Tongue (tissue), 2 donors: ENCODE measurements around the gene OR6P1. TPM values are rescaled to one million over a fixed set of nuclear protein-coding genes. Genes with fewer than 3 reads are reported as not detected.

Source experiments
- DNase-seq: peaks from one replicate; pipeline ENCODE4 v3.0.0-alpha.2; 2015
- total RNA-seq: library from RNA; depleted of rRNA; stranded (reverse); fragments of >200 nt; gene quantifications from one replicate; pipeline ENCODE4 v1.2.3, GENCODE V29; 2014

OR6P1 gene, protein sequence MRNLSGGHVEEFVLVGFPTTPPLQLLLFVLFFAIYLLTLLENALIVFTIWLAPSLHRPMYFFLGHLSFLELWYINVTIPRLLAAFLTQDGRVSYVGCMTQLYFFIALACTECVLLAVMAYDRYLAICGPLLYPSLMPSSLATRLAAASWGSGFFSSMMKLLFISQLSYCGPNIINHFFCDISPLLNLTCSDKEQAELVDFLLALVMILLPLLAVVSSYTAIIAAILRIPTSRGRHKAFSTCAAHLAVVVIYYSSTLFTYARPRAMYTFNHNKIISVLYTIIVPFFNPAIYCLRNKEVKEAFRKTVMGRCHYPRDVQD
- total RNA-seq, result not detected

DNA sequence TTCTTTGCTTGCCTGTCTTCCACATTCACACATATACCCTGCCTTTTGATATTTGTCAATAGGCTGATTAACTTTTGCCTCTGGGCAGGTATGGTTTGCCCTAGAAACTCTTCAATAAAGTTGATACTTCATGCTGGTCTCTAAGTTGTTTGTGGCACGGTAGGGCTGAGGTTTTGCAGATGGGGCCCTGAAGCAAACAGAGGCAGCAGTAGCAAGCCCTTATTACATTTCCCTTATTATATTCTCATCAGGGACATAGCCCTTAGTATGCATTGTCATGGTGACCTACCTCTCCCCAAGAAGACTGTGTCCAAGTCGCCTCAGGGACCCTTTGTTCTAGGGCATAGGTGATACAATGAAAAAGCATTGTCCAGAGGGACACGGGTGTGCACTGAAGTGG, at the start of gene OR6P1:
OR6P1 (minus strand) TSS at position 101 of the 400 bp plus-strand sequence. CDS start 6,976 bp downstream, outside the sequence.
- DNase-seq, result no peak

DNA sequence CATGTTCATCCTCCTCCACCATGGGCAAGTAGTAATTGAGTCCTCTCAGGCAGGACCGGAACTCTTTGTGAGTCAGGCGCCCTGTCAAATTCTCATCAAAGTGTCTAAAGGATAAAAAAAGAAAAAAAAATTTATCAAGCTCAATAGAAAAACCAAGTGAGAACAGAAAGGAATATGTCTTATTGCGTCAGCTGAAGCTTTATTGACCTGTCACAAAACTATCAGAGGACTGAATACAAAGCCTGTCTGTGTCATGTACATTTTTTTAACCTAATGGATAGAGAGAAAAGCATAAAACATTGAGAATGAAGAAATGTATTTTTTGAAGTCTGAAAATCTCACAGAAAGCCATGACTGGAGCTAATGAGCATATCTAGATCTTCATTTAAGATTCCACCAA, 43.4 kb upstream of the OR6P1 start:
- DNase-seq, result no peak

DNA sequence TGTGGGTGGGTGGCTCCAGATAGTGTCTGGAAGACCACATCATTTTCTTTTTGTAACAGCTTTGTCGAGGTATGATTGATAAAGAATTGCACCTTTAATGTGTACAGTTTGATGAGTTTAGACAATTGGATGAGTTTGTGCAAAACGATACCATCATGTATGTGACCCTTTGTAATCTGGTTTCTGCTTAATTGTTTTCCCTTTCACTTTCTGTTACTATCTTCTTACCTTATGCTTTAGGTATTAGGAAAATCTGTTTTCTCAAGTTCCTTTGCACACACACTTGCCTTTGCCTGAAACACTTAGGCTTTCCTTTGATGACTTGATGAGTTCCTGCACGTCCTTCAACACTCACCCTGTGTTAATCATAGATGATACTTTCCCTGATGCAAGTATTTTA, 41.5 kb upstream of the OR6P1 start:
- no peak for DNase-seq

DNA sequence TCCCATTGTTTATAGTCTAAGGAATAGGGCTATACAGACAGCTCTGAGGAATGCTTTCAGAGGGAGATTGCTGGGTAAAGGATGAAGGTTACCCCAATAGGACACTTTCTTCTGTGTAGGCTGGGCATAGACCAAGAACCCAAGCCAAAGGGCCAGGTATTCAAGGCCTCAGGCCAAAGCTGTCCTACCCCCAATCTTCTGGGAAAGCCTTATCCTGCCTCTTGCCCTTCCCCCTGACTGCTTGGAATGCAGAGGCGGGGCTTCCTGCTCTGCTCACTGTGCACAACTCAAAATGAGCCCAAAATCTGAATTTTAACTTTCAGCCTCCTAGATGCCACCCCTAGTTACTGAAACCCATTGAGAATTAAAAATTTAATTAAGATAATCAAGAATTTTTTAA, 36.9 kb upstream of the OR6P1 start:
- no peak for DNase-seq

DNA sequence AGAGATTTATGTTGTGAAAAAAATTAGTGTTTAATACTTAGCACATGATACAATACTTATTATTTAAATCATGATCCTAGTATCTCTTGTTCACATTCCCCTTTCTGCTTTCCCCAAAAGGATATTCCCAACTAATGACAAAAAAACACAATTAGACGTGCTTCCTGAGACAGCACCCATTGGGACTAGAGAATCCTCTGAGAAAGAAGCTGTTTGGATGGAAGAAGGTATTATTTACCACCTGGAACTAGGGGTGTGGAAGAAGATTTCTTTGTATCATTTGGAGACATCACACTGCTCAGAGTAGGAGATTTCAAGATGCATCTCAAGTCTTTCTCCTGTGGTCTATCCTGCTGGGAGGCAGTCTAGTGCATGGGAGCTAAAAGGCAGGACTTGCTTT, 34.6 kb upstream of the OR6P1 start, which contains the start of gene OR10Z1:
OR10Z1 (plus strand) TSS at position 301 of the 400 bp plus-strand sequence. CDS start 1,171 bp downstream, outside the sequence.
- DNase-seq, result no peak

DNA sequence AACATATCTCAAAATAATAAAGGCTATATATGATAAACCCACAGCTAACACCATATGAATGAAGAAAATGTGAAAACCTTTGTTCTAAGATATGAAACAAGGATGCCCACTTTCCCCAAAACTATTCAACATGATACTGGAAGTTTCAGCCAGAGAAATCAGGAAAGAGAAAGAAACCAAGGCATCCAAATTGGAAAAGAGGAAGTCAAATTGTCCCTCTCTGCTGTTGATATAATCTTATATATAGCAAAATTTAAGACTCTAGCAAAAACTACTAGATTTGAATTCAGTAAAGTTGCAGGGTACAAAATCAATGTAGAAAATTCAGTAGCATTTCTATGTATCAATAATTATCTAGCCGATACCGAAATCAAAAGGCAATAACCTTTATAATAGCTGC, 30.4 kb upstream of the OR6P1 start:
- no peak for DNase-seq

DNA sequence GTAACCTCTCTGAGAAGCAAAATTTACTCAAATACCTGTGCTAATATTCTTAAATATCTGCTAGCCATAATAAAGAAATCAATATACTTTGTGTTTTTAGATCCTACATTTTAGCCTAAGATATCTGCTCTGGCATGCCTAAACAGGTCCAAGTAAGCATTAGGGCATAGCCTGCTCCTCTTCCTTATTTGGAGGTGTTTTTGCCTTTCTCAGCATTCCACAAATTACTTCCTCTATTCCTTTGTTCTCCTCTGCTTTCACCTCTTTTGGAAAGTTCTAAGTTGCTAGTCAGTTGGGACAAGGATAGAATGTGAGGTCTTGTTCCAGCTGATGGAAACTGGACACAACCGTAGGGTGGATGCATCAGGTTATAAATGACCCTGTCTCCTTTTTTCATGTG, 16.6 kb upstream of the OR6P1 start:
- DNase-seq, result no peak

DNA sequence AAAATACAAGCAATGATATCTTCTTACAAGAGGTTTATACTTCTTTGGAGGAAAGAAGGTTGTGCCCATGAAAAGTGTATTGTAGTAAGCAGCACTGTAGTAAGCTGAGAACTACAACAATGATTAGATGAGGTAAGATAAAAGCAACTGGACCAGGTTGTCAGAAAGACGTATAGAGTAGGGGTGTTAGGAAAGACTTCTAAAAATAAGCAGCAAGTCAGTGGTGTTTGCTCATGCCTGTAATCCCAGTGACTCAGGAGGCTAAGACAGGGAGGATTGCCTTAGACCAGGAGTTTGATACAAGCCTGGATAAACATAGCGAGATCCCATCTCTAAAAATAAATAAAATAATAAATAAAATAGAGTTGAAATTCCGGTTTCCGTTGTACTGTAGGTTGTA, 13.6 kb upstream of the OR6P1 start:
- no peak for DNase-seq

DNA sequence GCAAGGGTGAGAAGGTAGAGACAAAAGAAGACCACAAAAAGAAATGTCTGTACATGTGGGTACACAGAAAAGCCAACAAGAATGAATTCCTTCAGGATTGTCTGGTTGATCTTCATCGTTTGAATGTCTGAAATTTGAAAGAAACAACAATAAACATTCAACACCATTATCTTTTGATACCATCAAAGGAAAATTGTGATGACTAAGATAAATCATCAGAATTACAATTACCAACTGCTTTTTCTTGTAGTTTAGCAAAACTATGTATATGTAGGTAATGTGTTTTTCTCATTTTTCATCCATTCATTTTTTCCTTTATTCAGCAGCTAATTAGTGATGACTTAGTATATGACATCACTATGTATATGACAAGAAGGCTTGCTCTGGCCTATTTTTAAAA, 9.4 kb upstream of the OR6P1 start, which contains the start of gene OR10X1:
OR10X1 (minus strand) TSS at position 167 of the 400 bp plus-strand sequence; CDS start at position 167, 0 bp downstream.
- no peak for DNase-seq

DNA sequence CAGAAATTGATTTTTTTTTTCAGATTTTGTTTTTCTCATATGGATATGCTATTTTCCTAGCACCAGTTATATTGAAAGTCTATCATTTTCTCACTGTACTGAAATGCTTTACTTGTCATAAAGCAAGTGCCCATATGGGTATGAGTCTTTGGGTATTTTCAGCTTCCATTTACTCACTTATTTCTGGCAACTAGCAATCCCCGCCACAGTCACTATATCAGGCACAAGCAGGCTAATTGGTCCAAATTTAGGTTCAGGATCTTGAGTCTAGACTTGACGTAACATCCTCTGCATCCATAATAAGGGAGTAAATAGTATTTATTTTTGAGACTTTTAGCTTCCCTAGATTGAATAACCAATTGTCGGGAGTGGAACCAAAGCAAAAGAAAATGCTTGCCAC, 7.2 kb upstream of the OR6P1 start:
- DNase-seq, result no peak

DNA sequence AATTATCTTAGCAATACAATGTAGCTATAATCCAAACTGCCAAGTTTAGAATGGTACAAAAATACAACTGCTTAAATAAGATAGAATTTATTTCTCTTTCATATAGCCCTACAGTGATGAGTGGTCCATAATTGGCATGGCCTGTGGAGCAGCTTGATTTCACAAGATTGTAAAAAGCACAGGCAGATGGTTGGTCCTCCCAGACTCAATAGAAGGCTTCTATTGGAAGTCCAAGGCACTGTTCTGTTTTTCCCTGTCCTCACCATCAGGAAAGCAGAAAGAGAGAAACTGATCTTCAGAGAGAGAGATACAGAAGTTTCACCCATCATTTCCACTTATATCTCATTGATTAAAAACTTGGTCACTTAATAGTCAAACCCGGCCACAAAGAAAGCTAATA, 1.8 kb upstream of the OR6P1 start:
- no peak for DNase-seq

DNA sequence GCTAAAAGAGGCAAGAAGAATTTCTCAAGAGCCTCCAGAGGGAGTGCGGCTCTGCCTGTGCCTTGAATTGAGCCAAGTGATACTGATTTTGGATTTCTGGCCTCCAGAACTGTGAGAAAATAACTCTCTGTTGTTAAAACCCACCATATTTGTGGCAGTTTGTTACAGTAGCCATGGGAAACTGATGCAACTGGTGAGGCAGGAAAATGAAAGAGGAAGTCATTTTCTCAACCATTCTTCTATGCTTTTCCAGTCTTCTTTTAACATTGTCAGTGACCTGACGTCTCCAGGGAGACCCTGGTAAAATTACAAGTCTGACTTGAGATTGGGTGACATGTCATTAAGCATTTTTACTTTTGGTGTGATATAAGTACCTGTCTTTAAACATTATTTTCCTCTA, 5.8 kb downstream of the OR6P1 start:
- DNase-seq, result no peak

DNA sequence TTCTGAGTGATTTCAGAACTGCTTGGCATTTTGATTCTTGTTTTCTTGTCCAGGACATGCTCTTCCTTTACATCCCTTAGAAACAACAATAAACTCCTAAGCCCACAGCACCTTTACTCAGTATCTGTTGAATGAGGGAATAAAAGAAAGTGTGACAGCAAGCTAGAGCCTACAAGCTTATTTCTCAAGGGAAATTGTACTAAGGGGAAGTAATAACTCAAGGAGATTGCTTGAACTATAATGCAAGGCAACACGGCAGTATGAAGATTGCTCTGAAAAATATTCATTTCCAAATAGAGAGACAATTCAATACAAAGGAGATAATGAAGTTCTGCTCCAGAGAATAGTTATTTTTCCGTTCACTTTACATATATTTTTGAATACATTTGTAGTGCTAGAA, 6.5 kb downstream of the OR6P1 start:
- no peak for DNase-seq

DNA sequence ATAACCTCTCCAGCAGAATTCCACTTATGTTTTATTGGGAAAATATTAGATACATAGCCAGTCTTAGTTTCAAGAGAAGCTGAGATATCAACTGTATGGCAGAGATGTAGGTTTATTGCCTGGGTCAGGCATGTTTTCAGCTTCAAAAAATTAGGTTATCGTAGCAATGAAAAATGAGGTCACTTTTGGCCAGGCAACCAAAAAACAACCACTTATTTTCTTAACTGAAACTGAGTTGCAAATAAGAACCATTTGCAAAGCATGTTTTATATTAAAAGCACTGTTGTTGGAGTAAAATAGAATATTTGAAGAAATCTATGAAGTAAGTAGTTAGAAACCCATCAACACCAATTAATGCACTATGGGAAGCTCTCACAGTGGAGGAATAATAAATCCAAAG, 10.7 kb downstream of the OR6P1 start:
- DNase-seq, result no peak

DNA sequence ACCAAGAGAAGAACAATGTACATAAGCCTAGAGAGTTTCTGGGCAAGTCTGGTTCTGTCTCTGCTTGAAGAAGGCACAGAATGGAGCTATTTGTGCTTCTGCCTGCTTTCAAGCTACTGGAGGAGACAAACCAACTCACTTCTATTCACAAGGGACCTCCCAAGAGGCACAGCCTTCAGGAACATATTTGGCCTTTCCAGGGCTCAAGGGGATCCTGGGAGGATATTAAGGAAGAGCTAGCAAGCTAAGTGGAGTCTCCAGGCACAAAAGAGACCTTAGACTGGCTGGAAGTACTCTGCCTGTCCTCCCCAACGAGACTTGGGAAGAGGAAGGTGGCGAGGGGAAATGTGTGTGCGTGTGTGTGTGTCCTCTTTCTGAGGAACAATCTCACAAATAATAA, 16.0 kb downstream of the OR6P1 start, which contains the start of gene OR6Y1:
OR6Y1 (minus strand) TSS at position 54 of the 400 bp plus-strand sequence. CDS start 6,300 bp downstream, outside the sequence.
- DNase-seq, result no peak

DNA sequence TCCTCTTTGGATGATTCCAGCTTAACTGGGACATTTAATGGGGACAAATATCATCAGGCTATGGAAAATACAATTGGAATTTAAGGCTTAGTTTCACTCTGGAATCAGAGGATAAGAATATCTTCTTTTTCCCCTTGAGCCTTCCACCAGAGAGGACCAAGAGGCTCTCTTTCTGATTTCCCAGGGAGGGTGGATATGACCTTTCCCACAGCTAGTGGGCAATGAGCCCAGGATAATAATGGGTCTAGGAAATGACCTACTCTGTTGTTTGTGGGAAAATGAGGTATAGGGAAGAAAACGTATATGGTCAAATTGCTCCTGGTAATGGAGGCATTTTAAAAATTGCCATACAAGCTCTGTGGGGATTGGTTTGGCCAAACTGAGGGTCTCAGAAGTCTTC, 18.1 kb downstream of the OR6P1 start:
- DNase-seq, result no peak

DNA sequence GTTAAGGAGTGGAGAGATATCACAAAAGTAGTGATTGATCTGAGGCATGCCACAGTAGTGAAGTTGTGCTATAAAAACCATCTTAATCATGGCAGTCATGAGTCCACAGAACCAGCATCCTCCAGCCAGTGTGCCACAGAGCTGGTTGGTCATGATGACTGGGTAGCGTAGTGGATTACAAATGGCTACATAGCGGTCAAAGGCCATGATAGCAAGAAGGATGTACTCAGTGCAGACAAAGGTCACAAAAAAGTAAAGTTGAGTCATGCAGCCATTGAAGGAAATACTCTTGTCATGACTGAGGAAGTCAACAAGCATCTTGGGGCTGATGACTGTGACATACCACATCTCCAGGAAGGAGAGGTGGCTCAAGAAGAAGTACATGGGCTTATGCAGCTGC, 22.8 kb downstream of the OR6P1 start:
- DNase-seq, result no peak

DNA sequence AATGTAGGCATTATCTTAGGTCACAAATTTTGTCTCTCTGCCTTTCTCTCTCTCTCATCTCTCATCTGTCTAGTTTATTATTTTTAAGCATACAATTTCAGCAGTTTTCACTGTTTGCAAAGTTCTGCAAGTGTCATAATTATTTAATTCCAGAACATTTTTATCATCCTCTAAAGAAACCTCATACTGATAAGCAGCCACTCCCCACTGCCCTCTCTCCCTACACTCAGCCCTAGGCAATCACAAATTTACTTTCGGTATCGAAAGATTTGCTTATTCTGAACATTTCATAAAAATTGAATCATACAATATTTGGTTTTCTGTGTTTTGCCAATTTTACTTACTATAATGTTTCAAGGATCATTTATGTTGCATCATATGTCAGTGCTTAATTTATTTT, 32.8 kb downstream of the OR6P1 start:
- DNase-seq, result no peak

DNA sequence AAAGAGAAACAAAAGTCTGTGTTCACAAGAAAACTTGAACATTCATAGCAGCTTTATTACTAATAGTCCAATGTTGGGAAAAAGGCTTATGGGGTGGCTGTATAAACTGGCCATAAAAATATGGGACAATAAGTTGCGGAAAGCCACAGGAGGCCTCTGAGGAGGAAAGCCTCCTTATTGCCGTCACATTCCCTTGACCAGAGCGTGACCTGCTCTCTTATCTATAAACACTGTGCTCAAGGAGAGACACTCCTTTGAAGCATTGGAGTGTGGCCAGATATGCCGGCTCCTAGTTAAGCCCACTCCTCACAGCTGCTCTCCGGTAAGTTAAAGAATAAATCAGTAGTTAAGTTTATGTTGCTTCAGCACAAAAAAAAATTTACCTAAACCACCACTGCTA, 35.9 kb downstream of the OR6P1 start:
- DNase-seq, result no peak

DNA sequence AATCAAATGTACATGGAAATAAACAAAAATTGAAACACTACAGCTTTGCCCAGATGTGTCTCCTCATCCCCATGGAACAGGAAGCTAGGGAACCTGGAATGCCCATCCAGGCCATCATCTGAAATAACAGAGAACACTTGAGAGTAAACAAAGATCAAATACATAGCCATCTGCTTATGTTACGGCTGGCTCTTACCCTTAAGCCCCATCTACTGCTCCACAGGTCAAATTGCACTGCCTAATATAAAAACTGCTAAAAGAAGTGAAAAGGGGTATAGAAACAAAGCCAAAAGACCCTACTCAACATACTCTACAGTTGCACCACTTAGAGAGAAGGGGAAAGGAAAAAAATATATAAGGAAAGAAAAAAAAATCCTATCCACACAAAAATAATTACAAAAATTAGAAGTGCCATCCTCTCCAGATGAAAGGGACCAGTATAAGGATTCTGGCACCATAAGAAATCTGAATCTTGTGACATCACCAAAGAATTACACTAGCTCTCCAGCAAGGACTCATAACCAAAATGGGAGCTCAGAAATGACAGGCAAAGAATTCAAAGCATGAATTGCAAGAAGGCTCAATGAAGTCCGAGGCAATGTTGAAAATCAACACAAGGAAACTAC, 43.1 kb downstream of the OR6P1 start:
- DNase-seq, result peak; percentile 10

DNA sequence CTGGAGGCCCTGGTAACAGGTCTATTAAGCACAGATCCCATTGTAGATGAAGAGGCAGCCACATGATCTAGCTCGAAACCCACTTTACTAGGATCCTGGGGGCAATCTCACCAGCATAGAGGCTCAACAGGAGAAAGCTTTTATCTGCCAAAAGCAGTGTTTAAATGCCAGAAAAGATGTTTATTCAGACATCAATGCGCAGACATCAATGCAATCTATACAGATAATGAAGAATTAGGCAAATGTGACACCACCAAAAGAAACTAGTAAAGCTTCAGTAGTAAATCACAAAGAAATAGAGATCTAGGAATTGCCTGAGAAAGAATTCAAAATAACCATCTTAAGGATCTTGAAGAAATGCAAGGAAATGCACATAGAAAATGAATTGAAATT, 48.7 kb downstream of the OR6P1 start:
- DNase-seq, result no peak

DNA sequence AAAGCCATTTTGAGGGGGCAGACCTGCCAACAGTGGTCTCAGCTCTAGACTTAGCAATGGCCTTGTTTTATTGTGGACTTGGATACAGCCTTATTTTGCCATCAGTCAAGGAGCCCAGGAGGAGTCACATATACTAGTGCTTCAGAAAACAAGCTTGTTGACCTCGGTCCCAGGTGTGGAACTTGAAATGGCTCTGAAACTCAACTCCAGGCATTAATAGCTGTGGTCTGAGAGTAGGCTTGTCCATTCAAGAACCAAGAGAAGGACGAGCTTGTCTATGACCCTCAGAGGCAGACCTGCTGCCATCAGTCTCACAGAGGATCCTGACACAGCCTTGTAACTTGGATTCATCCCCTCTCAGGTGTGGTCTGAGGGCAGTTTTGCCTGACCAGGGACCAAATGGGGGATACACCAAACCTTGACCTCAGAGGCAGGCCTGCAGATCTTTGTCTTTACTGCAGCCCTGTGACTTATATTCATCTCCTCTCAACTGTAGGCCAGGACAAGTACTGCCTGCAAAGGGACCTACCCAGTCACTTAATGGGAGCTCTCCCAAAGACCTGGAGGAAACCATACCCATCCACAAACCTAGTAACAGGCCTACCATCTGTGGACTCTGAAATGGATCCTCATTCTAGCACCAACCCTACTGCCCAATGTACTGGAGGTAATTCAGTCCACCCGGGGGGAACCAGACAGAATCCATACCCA, 49.3 kb downstream of the OR6P1 start:
- no peak for DNase-seq

DNA sequence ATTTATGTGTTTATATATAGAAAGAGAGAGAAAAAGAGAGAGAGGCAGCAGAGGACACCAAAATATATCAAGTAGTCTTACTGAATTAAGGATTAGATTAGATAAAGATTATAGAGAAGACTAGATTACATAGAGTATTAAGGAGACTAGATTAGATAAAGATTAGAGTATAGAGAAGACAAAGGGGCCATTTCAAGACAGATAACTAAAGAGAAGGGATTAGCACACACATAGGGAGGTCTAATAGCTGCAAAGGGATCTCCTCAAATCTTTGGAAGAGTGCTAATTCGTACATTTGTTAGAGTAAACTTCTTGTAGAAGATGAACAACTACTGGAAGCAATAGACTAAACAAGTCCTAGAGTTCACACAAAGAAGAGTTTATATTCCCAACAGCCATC, 50.4 kb downstream of the OR6P1 start:
- DNase-seq, result no peak
